Activated naive CD4-positive, alpha-beta T cell treated with anti-CD3 and anti-CD28 coated beads for 36 hours (primary cell): Measurements from ENCODE around the gene ANAPC15. TPM values are rescaled to one million over a fixed set of nuclear protein-coding genes. Genes with fewer than 3 reads are reported as not detected.
"Not testable (repeated sequence)": the region's sequence is repeated elsewhere in the genome, so short reads cannot be mapped to it uniquely, and the experiment has no call there.

Experiments
- CTCF ChIA-PET: fragments of 350-600 bp; sonication (Branson Sonifier 250); formaldehyde crosslinking; loops from one replicate; lab custom pipeline; 2021; ENCODE audit warnings: antibody characterized with exemption; lab: Charles Lee
- DNase-seq: peaks from one replicate; pipeline ENCODE4 v3.0.0-alpha.2; 2020
- H3K27ac Mint-ChIP-seq: one replicate; pipeline ENCODE4 v1.8.0; 2021; ENCODE audit warnings: mild to moderate bottlenecking, mixed read lengths
- H3K27me3 Mint-ChIP-seq: one replicate; pipeline ENCODE4 v1.8.0; 2021; ENCODE audit warnings: low read depth, mixed read lengths
- H3K36me3 Mint-ChIP-seq: one replicate; pipeline ENCODE4 v1.8.0; 2021; ENCODE audit warnings: low read depth, mixed read lengths
- H3K4me1 Mint-ChIP-seq: one replicate; pipeline ENCODE4 v1.8.0; 2021; ENCODE audit warnings: low read depth, mixed read lengths
- H3K4me3 Mint-ChIP-seq: one replicate; pipeline ENCODE4 v1.8.0; 2021; ENCODE audit warnings: mild to moderate bottlenecking, moderate library complexity, mixed read lengths
- H3K9me3 Mint-ChIP-seq: one replicate; pipeline ENCODE4 v1.8.0; 2021; ENCODE audit warnings: mixed read lengths
- intact Hi-C: fragments of 100-400 bp; cut with micrococcal nuclease; formaldehyde crosslinking; loops from one replicate; pipeline ENCODE4 v1.15.1; 2023
- total RNA-seq, 2 experiments: library from RNA; stranded (reverse); gene quantifications; one replicate each; pipeline ENCODE4 v1.2.3, GENCODE V29; 2021

ANAPC15 gene
- total RNA-seq, 2 experiments from 2014 or later: 69.1 to 70.3 TPM

DNA sequence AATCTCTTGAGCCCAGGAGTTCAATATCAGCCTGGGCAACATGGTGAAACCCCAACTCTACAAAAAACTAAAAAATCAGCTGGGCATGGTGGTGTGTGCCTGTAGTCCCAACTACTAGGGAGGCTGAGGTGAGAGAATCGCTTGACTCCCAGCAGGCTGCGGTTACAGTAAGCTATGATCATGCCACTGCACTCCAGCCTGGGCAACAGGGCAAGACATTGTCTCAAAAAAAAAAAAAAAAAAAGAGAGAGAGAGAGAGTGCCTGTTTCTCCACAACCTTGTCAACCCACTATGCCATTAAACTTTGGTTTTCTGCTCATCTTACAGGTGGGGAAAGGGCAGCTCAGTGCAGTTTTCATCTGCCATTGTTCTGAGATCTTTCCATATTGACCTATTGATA, 28.2 kb upstream of the ANAPC15 start:
- no peak overlapping the region for H3K4me3 Mint-ChIP-seq
- H3K36me3 Mint-ChIP-seq: no peaks in the 10 kb centered on the region
- H3K9me3 Mint-ChIP-seq: no peaks in the 10 kb centered on the region
- intact Hi-C loops: loop anchor here (5.0 kb wide), 1 partner anchor 228 kb away; no protein-coding TSS in a partner anchor
- no peak for DNase-seq
- peaks cover 1% of the 10 kb centered on the region for H3K4me1 Mint-ChIP-seq
- H3K27ac Mint-ChIP-seq: no peak overlapping the region
- no peaks in the 10 kb centered on the region for H3K27me3 Mint-ChIP-seq
- CTCF ChIA-PET: interaction anchor here (1.0 to 1.4 kb wide), 2 partner anchors 58 to 115 kb away, joined by 3 to 4 read pairs; no protein-coding TSS in a partner anchor

DNA sequence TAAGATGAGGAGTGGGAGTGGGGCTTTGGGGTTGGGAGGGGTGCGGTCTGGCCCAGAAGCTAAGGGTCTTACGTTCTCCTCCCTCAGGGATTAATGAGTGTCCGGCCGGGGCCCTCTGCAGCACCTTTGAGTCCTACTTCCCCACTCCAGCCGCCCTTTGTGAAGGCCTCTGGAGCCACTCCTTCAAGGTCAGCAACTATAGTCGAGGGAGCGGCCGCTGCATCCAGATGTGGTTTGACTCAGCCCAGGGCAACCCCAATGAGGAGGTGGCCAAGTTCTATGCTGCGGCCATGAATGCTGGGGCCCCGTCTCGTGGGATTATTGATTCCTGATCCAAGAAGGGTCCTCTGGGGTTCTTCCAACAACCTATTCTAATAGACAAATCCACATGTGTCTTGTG, 27.0 kb upstream of the ANAPC15 start:
- CTCF ChIA-PET: interaction anchor here (0.5 kb wide), 1 partner anchor 266 kb away, joined by 5 read pairs; no protein-coding TSS in a partner anchor

DNA sequence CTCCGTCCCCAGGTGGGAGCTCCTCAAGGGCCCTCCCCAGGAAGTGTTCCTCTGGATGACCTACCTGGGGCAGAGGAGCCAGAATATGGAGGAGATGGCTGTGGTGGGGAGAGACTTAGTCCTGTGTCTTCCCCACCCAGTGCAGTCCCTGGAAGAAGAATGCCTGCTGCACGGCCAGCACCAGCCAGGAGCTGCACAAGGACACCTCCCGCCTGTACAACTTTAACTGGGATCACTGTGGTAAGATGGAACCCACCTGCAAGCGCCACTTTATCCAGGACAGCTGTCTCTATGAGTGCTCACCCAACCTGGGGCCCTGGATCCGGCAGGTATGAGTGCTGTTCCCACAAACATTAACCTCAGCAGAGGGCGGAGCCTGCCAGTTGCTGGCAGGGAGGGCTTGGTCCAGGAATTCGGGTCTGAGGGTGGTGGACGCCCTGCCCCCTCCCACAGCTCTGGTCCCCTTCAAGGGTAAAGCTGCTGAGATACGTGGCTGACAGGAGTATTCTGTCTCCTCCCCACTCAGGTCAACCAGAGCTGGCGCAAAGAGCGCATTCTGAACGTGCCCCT, 26.4 kb upstream of the ANAPC15 start:
- Mint-ChIP-seq H3K4me3 (no peak overlapping the region), H3K27me3 (no peaks in the 10 kb centered on the region), H3K9me3 (no peaks in the 10 kb centered on the region), H3K27ac (no peak overlapping the region), H3K4me1 (peaks cover under 1% of the 10 kb centered on the region), H3K36me3 (no peaks in the 10 kb centered on the region)
- no peak for DNase-seq
- intact Hi-C loops: no loop called here
- CTCF ChIA-PET: interaction anchor here (0.5 to 1.4 kb wide), 2 partner anchors 8 to 267 kb away, joined by 3 to 5 read pairs; no protein-coding TSS in a partner anchor

More for the DNA sequence above, 27.0 kb upstream of the ANAPC15 start:
- H3K36me3 Mint-ChIP-seq: no peaks in the 10 kb centered on the region
- H3K9me3 Mint-ChIP-seq: no peaks in the 10 kb centered on the region
- intact Hi-C loops: no loop called here
- H3K4me3 Mint-ChIP-seq: no peak overlapping the region
- peaks cover 1% of the 10 kb centered on the region for H3K4me1 Mint-ChIP-seq
- no peaks in the 10 kb centered on the region for H3K27me3 Mint-ChIP-seq
- no peak overlapping the region for H3K27ac Mint-ChIP-seq
- no peak for DNase-seq

DNA sequence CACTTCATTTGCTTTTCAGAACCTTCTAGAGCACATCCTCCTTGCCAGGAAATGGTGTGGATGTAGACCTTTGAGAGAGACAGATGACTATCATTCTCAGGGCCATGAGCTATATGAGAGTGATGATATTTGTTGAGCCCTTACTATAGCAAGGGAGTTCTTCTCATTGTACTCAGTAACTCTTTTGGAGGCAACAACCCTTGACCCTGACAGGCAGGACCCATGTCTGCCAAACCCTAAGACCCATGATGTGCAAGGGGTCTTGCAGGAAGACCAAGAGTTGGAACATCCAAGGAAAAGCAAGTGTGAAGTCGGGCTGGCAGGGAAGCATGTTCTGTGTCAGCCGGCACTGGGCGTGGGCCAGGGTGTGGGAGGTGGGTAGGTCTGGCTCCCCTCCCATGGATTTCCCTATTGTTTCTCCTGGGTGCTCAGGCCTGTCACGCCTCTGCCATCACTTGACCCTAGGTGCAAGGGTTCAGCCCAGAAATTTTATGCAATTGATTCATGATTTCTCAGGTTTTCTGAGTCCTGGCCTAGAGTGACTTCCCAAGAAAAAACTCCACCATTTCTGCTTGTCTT, 24.3 kb upstream of the ANAPC15 start:
- DNase-seq: no peak
- H3K4me1 Mint-ChIP-seq: no peaks in the 10 kb centered on the region
- intact Hi-C loops: no loop called here
- no peaks in the 10 kb centered on the region for H3K9me3 Mint-ChIP-seq
- no peaks in the 10 kb centered on the region for H3K36me3 Mint-ChIP-seq
- CTCF ChIA-PET: interaction anchor here (0.6 kb wide), 2 partner anchors 90 to 240 kb away, joined by 3 read pairs; no protein-coding TSS in a partner anchor
- no peak overlapping the region for H3K4me3 Mint-ChIP-seq
- H3K27ac Mint-ChIP-seq: no peak overlapping the region
- no peaks in the 10 kb centered on the region for H3K27me3 Mint-ChIP-seq

DNA sequence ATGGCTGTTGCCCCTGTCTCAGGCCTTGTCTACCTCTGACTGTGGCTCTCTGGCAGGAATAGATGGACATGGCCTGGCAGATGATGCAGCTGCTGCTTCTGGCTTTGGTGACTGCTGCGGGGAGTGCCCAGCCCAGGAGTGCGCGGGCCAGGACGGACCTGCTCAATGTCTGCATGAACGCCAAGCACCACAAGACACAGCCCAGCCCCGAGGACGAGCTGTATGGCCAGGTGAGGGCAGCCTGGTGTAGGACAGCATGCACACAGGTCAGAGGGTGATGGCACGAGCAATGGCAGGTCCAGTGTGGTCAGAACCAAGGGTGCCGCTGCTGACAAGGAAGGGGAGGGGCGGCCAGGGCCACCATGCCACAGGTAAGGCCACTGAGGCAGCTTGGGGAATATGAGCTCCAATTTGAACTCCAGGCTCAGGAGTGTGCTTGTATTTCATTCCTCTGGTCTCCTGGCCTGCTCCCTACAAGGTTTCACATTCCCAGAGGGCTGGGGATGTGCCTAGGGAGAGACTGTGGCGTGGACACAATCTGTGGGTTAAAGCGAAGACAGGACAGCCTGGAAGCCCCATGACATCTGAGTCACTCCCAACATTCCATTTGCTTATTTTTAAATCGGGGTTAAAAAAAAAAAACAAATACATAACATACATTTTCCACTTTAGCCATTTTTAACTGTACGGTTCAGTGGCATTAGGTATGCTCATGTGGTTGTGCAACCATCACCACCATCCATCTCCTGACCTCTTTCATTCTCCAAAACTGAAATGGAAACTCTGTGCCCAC, 23.6 kb upstream of the ANAPC15 start:
- Mint-ChIP-seq H3K9me3 (no peaks in the 10 kb centered on the region), H3K27me3 (peaks cover 3% of the 10 kb centered on the region), H3K36me3 (no peaks in the 10 kb centered on the region), H3K4me1 (no peaks in the 10 kb centered on the region), H3K4me3 (no peak overlapping the region), H3K27ac (no peak overlapping the region)
- DNase-seq: no peak
- intact Hi-C loops: no loop called here
- CTCF ChIA-PET: no interaction called here

DNA sequence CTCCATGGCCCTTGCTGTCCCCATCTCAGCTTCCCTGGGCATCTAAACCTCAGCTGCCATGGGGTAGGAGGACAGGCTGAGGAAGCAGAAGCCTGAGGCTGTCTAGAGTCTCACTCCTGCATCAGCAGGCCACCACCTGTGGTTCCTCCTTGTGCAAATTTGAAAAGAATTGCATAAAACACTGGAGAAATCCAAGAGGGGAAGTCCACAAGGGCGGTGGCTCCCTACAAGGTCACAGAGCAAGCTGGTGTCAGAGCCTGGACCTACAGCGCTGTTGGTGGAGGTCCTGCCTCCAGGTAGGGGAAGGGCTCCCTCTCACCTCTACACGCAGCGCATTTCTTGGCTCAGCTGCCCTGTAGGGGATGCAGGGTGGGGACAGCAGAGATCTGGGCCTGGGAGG, 23.0 kb upstream of the ANAPC15 start, which contains the start of gene FOLR3:
Gene FOLR3 (plus strand): TSS at position 253 of the 400 bp plus-strand sequence. CDS start 228 bp downstream, outside the sequence.
- H3K27me3 Mint-ChIP-seq, H3K4me1 Mint-ChIP-seq, H3K9me3 Mint-ChIP-seq, H3K36me3 Mint-ChIP-seq, H3K27ac Mint-ChIP-seq, DNase-seq, CTCF ChIA-PET, intact Hi-C loops, H3K4me3 Mint-ChIP-seq: not testable (repeated sequence)

DNA sequence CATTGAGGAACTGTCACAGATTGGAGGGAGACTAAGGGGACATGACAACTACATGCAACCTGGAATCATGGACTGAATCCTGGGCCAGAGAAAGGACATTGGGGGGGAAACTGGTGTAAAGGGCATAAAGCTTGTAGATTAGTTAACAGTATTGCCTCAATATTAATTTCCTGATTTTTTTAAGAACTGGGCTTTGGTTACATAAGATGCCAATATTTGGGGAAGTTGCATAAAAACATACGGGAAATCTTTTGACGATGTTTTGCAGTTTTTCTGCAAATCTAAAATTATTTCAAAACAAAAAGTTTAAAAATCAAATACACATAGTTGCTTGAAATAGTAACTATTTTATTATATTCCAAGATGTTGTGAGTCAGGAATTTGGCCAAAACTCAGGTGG, 20.2 kb upstream of the ANAPC15 start:
- H3K36me3 Mint-ChIP-seq: peaks cover 5% of the 10 kb centered on the region
- H3K9me3 Mint-ChIP-seq: peaks cover 17% of the 10 kb centered on the region
- H3K27ac Mint-ChIP-seq: no peak overlapping the region
- peaks cover 5% of the 10 kb centered on the region for H3K27me3 Mint-ChIP-seq
- CTCF ChIA-PET: interaction anchor here (0.7 kb wide), 1 partner anchor 12 kb away, joined by 3 read pairs; no protein-coding TSS in a partner anchor
- H3K4me1 Mint-ChIP-seq: no peaks in the 10 kb centered on the region
- DNase-seq: no peak
- intact Hi-C loops: no loop called here
- H3K4me3 Mint-ChIP-seq: no peak overlapping the region

DNA sequence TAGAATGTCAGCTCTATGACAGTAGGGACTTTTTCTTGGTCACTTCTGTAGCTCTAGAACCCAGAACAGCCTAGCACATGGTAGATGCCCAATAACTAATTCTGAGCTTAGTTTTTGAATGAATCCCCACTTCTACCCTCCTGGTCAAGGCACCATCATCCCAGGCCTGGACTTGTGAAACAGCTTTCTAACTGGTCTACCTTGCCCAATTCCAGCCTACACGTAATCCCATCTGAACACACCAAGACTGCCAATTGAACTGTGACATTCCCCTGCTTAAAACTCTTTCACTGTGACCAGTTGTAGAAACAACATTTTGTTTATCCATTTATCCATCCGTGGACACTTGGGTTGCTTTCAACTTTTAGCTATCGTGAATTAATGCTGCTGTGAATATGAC, 16.9 kb upstream of the ANAPC15 start:
- DNase-seq: no peak
- peaks cover 17% of the 10 kb centered on the region for H3K9me3 Mint-ChIP-seq
- H3K36me3 Mint-ChIP-seq: peaks cover 5% of the 10 kb centered on the region
- intact Hi-C loops: no loop called here
- H3K4me1 Mint-ChIP-seq: no peaks in the 10 kb centered on the region
- H3K27me3 Mint-ChIP-seq: peaks cover 5% of the 10 kb centered on the region
- H3K27ac Mint-ChIP-seq: no peak overlapping the region
- CTCF ChIA-PET: interaction anchor here (1.1 kb wide), 1 partner anchor 14 kb away, joined by 3 read pairs; no protein-coding TSS in a partner anchor
- H3K4me3 Mint-ChIP-seq: no peak overlapping the region

DNA sequence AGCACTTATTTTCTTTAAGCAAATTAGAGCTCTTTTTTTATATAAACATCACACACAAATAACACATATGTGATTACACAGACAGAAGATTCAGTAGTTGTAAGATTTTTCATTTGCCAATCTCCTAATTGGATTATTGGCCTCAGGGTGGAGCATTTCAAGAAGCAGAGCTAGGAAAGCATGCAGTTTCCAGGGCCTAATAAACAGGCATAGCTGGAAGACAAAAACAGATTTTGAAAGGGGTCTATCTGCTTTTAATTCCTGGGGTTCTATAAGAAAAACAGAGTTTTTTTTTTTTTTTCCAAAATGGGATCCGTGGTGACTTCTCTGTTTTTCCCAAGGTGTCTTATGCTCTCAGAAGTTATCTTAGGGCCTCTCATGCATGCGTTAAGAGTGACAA, 15.4 kb upstream of the ANAPC15 start:
- no peak overlapping the region for H3K27ac Mint-ChIP-seq
- peaks cover 17% of the 10 kb centered on the region for H3K9me3 Mint-ChIP-seq
- peaks cover 5% of the 10 kb centered on the region for H3K27me3 Mint-ChIP-seq
- no peak overlapping the region for H3K4me3 Mint-ChIP-seq
- CTCF ChIA-PET: interaction anchor here (0.6 to 2.3 kb wide), 4 partner anchors 16 to 286 kb away, joined by 3 to 7 read pairs (median 4); no protein-coding TSS in a partner anchor
- H3K4me1 Mint-ChIP-seq: no peaks in the 10 kb centered on the region
- DNase-seq: no peak
- H3K36me3 Mint-ChIP-seq: peaks cover 5% of the 10 kb centered on the region
- intact Hi-C loops: no loop called here

DNA sequence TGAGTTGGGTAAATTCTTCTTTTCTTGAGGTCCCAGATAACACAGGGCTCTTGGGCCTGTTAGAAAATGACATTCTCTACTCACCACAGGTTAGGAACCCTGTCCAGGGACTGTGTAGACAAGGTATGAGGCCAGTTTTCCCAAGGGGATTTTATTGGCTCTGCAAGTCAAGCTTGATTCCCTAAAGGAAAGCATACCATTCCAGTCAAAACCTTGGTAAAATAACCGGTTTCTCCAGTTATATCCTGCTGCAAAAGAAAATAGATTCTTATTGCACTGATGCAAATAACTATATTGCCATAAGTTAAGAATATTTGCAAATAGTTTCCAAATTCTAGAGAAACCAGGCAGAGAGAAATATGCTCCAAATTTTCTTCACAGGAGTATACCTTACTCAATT, 13.5 kb upstream of the ANAPC15 start:
- peaks cover 5% of the 10 kb centered on the region for H3K27me3 Mint-ChIP-seq
- no peak overlapping the region for H3K4me3 Mint-ChIP-seq
- peaks cover 5% of the 10 kb centered on the region for H3K36me3 Mint-ChIP-seq
- DNase-seq: no peak
- peaks cover 17% of the 10 kb centered on the region for H3K9me3 Mint-ChIP-seq
- H3K4me1 Mint-ChIP-seq: no peaks in the 10 kb centered on the region
- CTCF ChIA-PET: interaction anchor here (0.9 to 2.3 kb wide), 2 partner anchors 18 to 58 kb away, joined by 3 to 7 read pairs; no protein-coding TSS in a partner anchor
- H3K27ac Mint-ChIP-seq: no peak overlapping the region
- intact Hi-C loops: no loop called here

DNA sequence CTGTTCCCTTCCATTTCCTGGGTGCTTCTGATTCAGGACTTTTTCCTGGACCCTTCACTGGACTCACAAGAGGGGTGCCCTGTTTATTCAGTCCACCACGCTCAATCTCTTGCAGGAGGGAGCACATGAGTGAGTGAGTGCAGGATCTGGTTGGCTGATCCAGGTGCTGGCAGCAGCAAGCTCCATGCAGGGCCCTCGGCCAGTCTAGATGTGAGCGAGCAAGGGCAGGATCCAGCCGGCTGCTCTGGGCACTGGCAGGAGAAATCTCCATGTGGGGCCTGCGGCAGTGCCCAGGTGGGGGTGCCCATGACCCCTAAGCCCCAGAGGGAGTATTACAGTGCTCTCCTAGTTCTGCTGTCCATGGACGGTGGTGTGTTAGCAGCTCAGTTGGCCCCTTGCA, 11.6 kb upstream of the ANAPC15 start:
- intact Hi-C loops: no loop called here
- H3K4me3 Mint-ChIP-seq: no peak overlapping the region
- DNase-seq: no peak
- H3K9me3 Mint-ChIP-seq: peaks cover 13% of the 10 kb centered on the region
- H3K27ac Mint-ChIP-seq: no peak overlapping the region
- H3K27me3 Mint-ChIP-seq: peaks cover 2% of the 10 kb centered on the region
- CTCF ChIA-PET: interaction anchor here (0.5 kb wide), 1 partner anchor 76 kb away, joined by 3 read pairs; no protein-coding TSS in a partner anchor
- H3K36me3 Mint-ChIP-seq: peaks cover 4% of the 10 kb centered on the region
- H3K4me1 Mint-ChIP-seq: no peaks in the 10 kb centered on the region

DNA sequence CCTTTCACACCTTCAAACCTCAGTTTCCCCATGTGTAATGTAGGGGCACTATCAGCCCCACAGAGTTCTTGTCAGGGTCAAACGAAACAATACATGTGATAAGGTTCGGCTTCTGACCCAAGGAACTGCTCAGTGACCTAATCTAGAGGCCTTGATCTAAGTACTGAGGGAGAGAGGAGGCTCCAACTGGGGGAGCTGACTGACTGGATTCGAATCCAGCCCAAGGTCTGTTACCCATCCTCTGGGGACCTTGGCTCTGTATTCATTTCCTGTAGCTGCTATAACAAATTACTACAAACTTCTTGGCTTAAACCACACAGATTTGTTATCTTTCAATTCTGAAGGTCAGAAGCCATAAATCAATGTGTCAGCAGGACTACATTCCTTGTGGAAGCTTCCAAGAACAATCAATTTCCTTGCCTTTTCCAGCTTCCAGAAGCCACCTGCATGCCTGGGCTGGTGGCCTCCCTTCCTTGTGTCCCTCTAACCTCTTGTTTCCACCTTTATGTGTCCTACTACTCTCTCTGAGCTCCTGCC, 10.7 kb upstream of the ANAPC15 start:
- intact Hi-C loops: no loop called here
- no peak overlapping the region for H3K27ac Mint-ChIP-seq
- H3K27me3 Mint-ChIP-seq: peaks cover 2% of the 10 kb centered on the region
- CTCF ChIA-PET: interaction anchor here (0.8 kb wide), 1 partner anchor 21 kb away, joined by 3 read pairs; no protein-coding TSS in a partner anchor
- H3K9me3 Mint-ChIP-seq: peaks cover 5% of the 10 kb centered on the region
- DNase-seq: no peak
- no peak overlapping the region for H3K4me3 Mint-ChIP-seq
- H3K4me1 Mint-ChIP-seq: no peaks in the 10 kb centered on the region
- H3K36me3 Mint-ChIP-seq: no peaks in the 10 kb centered on the region
